GM13976 (cell line): ENCODE data around the gene ZSWIM6.

Experiments used
- DNase-seq: peaks from one replicate; pipeline ENCODE4 v3.0.0; 2012; ENCODE audit warnings: low spot score
- CTCF ChIP-seq: IDR thresholded peaks from 2 replicates; pipeline ENCODE4 v1.5.1; 2012; ENCODE audit warnings: borderline replicate concordance, mild to moderate bottlenecking; ENCODE audit not compliant: insufficient read depth; ENCODE audit errors: extremely low read depth, missing control alignments, control extremely low read depth
- in situ Hi-C: fragments of 300-500 bp; cut with MboI; formaldehyde crosslinking; loops from one replicate; pipeline ENCODE4 v1.12.0; 2022; ENCODE audit warnings: low sequenced_read_pairs, mixed read lengths, inconsistent platforms; ENCODE audit not compliant: unreplicated experiment

ZSWIM6 gene

GRCh38 chr5:61330845-61331406, 1.1 kb upstream of the ZSWIM6 start:
- TF ChIP-seq CTCF: peak; percentile 38
- DNase-seq: peak; percentile 51
- in situ Hi-C loops: no loop called here

GRCh38 chr5:61332358-61332749, 296 bp downstream of the ZSWIM6 start:
- peak; percentile 52 for DNase-seq
- TF ChIP-seq CTCF: no peak

GRCh38 chr5:61332851-61333320, 828 bp downstream of the ZSWIM6 start:
- peak; percentile 56 for DNase-seq
- in situ Hi-C loops: no loop called here
- TF ChIP-seq CTCF: no peak

More at GRCh38 chr5:61332358-61332749, 296 bp downstream of the ZSWIM6 start:
- in situ Hi-C loops: no loop called here

GRCh38 chr5:61333321-61333953, 1.4 kb downstream of the ZSWIM6 start:
- TF ChIP-seq CTCF: no peak
- DNase-seq: peak; percentile 54
- in situ Hi-C loops: no loop called here

- no peak for TF ChIP-seq CTCF
- no peak for DNase-seq
- in situ Hi-C loops: no loop called here
These were observed 2.2 kb downstream of the ZSWIM6 start for GRCh38 chr5:61333954-61334867.

- in situ Hi-C loops: no loop called here
- TF ChIP-seq CTCF: no peak
- no peak for DNase-seq
These were observed 3.0 kb downstream of the ZSWIM6 start for GRCh38 chr5:61334868-61335615.
